GM19455 (cell line): Measurements from ENCODE around the gene FNDC5.

Source experiments
- ATAC-seq: cut with Tn5 transposase; IDR thresholded peaks from one replicate; pipeline ENCODE4 v1.9.1; 2021; ENCODE audit not compliant: unreplicated experiment

The FNDC5 gene

GRCh38 chr1:32884726-32885125, 14.0 kb upstream of the FNDC5 start:
- no peak for ATAC-seq

- ATAC-seq: no peak
These were observed 13.3 kb upstream of the FNDC5 start for GRCh38 chr1:32884032-32884372.

- no peak for ATAC-seq
These were observed 12.8 kb upstream of the FNDC5 start for GRCh38 chr1:32883338-32884031.

- no peak for ATAC-seq
These were observed 11.4 kb upstream of the FNDC5 start for GRCh38 chr1:32881871-32882850.

- no peak for ATAC-seq
These were observed 10.6 kb upstream of the FNDC5 start for GRCh38 chr1:32881291-32881690.

GRCh38 chr1:32878637-32879041, 7.9 kb upstream of the FNDC5 start:
- no peak for ATAC-seq

- ATAC-seq: no peak
These were observed 7.5 kb upstream of the FNDC5 start for GRCh38 chr1:32878183-32878582.

GRCh38 chr1:32877211-32878110, 6.7 kb upstream of the FNDC5 start:
- no peak for ATAC-seq

GRCh38 chr1:32876341-32877210, 5.9 kb upstream of the FNDC5 start:
- ATAC-seq: no peak

GRCh38 chr1:32874860-32875752, 4.4 kb upstream of the FNDC5 start:
- ATAC-seq: no peak

- ATAC-seq: no peak
These were observed 2.8 kb upstream of the FNDC5 start for GRCh38 chr1:32873484-32873883.

- no peak for ATAC-seq
These were observed 1.4 kb upstream of the FNDC5 start for GRCh38 chr1:32872192-32872460.

GRCh38 chr1:32871364-32872191, 866 bp upstream of the FNDC5 start:
- ATAC-seq: no peak

GRCh38 chr1:32869923-32870614, 643 bp downstream of the FNDC5 start:
- ATAC-seq: no peak

- no peak for ATAC-seq
These were observed 1.8 kb downstream of the FNDC5 start for GRCh38 chr1:32868806-32869455.

- no peak for ATAC-seq
These were observed 2.6 kb downstream of the FNDC5 start for GRCh38 chr1:32868085-32868484.

- ATAC-seq: no peak
These were observed 3.0 kb downstream of the FNDC5 start for GRCh38 chr1:32867671-32868070.

GRCh38 chr1:32867151-32867550, 3.6 kb downstream of the FNDC5 start:
- ATAC-seq: no peak
